Measurements from ENCODE around the gene CDC42. TPM values are rescaled to one million over a fixed set of nuclear protein-coding genes. Genes with fewer than 3 reads are reported as not detected.

Gene CDC42
- total RNA-seq, 4 donors from 2014 or later: 177 to 243 (median 204) TPM

- WGBS: 52% methylated on average over 8 of the region's 18 CpGs
- intact Hi-C loops (cut with DNase I): no loop called here
- Histone ChIP-seq H3K4me1 (peaks cover 25 to 80% (median 63%) of the 10 kb centered on the region in 4 donors), H3K9me3 (no peaks in the 10 kb centered on the region), H3K36me3 (peaks cover 0 to 52% (median 38%) of the 10 kb centered on the region in 4 donors), H3K27me3 (no peaks in the 10 kb centered on the region), H3K27ac (replicated peaks in 1 of 4) (no peak overlapping the region), H3K4me3 (no peak overlapping the region)
- TF ChIP-seq POLR2AphosphoS5 (IDR thresholded peaks at IDR 0.05) (no peak), EP300 (IDR thresholded peaks at IDR 0.05) (no peak), POLR2A (IDR thresholded peaks at IDR 0.05; ENCODE audit: low read depth) (no peak), CTCF (IDR thresholded peaks at IDR 0.05) (no peak)
- DNase-seq (ENCODE audit: extremely low spot score): no peak
Measured at GRCh38 chr1:22114083-22115012, 61.8 kb downstream of the CDC42 start.

GRCh38 chr1:22115286-22115685 is 62.8 kb downstream of the CDC42 start:
- H3K27me3 ChIP-seq: no peaks in the 10 kb centered on the region
- no peak overlapping the region for H3K4me3 ChIP-seq
- no peak for DNase-seq (ENCODE audit: extremely low spot score)
- intact Hi-C loops (cut with DNase I): no loop called here
- TF ChIP-seq POLR2A (IDR thresholded peaks at IDR 0.05; ENCODE audit: low read depth): no peak
- TF ChIP-seq CTCF (IDR thresholded peaks at IDR 0.05): no peak
- no peak for TF ChIP-seq POLR2AphosphoS5 (IDR thresholded peaks at IDR 0.05)
- no peak for TF ChIP-seq EP300 (IDR thresholded peaks at IDR 0.05)
- H3K27ac ChIP-seq (replicated peaks in 1 of 4): no peak overlapping the region
- 81% methylated on average over 6 of the region's 6 CpGs for WGBS
- no peaks in the 10 kb centered on the region for H3K9me3 ChIP-seq
- H3K4me1 ChIP-seq: peaks cover 25 to 74% (median 63%) of the 10 kb centered on the region in 4 donors
- H3K36me3 ChIP-seq: peaks cover 0 to 60% (median 46%) of the 10 kb centered on the region in 4 donors

- 57% methylated on average over 4 of the region's 4 CpGs for WGBS
- peaks cover 0 to 56% (median 43%) of the 10 kb centered on the region in 4 donors for H3K36me3 ChIP-seq
- H3K27me3 ChIP-seq: no peaks in the 10 kb centered on the region
- peaks cover 19 to 56% (median 47%) of the 10 kb centered on the region in 4 donors for H3K4me1 ChIP-seq
- H3K4me3 ChIP-seq: no peak overlapping the region
- TF ChIP-seq POLR2A (IDR thresholded peaks at IDR 0.05; ENCODE audit: low read depth): no peak
- no peak for TF ChIP-seq POLR2AphosphoS5 (IDR thresholded peaks at IDR 0.05)
- no peak for TF ChIP-seq EP300 (IDR thresholded peaks at IDR 0.05)
- no peak for TF ChIP-seq CTCF (IDR thresholded peaks at IDR 0.05)
- DNase-seq (ENCODE audit: extremely low spot score): no peak
- intact Hi-C loops (cut with DNase I): no loop called here
- H3K9me3 ChIP-seq: no peaks in the 10 kb centered on the region
- no peak overlapping the region for H3K27ac ChIP-seq (replicated peaks in 1 of 4)
Measured at GRCh38 chr1:22117238-22117637, 64.7 kb downstream of the CDC42 start.

GRCh38 chr1:22117851-22118250 is 65.3 kb downstream of the CDC42 start:
- no peak for DNase-seq (ENCODE audit: extremely low spot score)
- peaks cover 0 to 50% (median 38%) of the 10 kb centered on the region in 4 donors for H3K36me3 ChIP-seq
- H3K4me3 ChIP-seq: no peak overlapping the region
- no peaks in the 10 kb centered on the region for H3K9me3 ChIP-seq
- WGBS: 88% methylated on average over 5 of the region's 5 CpGs
- no peak overlapping the region for H3K27ac ChIP-seq (replicated peaks in 1 of 4)
- peaks cover 15 to 50% (median 42%) of the 10 kb centered on the region in 4 donors for H3K4me1 ChIP-seq
- intact Hi-C loops (cut with DNase I): no loop called here
- no peak for TF ChIP-seq POLR2AphosphoS5 (IDR thresholded peaks at IDR 0.05)
- no peak for TF ChIP-seq POLR2A (IDR thresholded peaks at IDR 0.05; ENCODE audit: low read depth)
- no peak for TF ChIP-seq CTCF (IDR thresholded peaks at IDR 0.05)
- no peak for TF ChIP-seq EP300 (IDR thresholded peaks at IDR 0.05)
- H3K27me3 ChIP-seq: no peaks in the 10 kb centered on the region
